H9 (cell line): ENCODE results near the gene GSTO1. TPM values are rescaled to one million over a fixed set of nuclear protein-coding genes. Genes with fewer than 3 reads are reported as not detected.

Experiments used
- DNase-seq: peaks from one replicate; pipeline ENCODE4 v3.0.0-alpha.2; 2017
- H2AFZ ChIP-seq: one replicate; pipeline ENCODE4 v1.6.1; 2013; ENCODE audit warnings: mild to moderate bottlenecking, low read length, control low read depth, moderate library complexity
- H2AK5ac ChIP-seq: 2 replicates; pipeline ENCODE4 v1.6.1; 2013; ENCODE audit warnings: low read length, control low read depth, mixed read lengths; ENCODE audit not compliant: insufficient read length
- H2BK120ac ChIP-seq: one replicate; pipeline ENCODE4 v1.6.1; 2013; ENCODE audit warnings: low read depth, mild to moderate bottlenecking, low read length, control low read depth, inconsistent platforms; ENCODE audit not compliant: poor library complexity, severe bottlenecking
- H2BK12ac ChIP-seq: 2 replicates; pipeline ENCODE4 v1.6.1; 2013; ENCODE audit warnings: low read length, control low read depth, mixed read lengths, low read depth; ENCODE audit not compliant: insufficient read length
- H2BK15ac ChIP-seq: 2 replicates; pipeline ENCODE4 v1.6.1; 2013; ENCODE audit warnings: low read depth, low read length, control low read depth
- H2BK20ac ChIP-seq: one replicate; pipeline ENCODE4 v1.6.1; 2013; ENCODE audit warnings: low read depth, mild to moderate bottlenecking, low read length, control low read depth, inconsistent platforms; ENCODE audit not compliant: poor library complexity, severe bottlenecking
- H2BK5ac ChIP-seq: 2 replicates; pipeline ENCODE4 v1.6.1; 2013; ENCODE audit warnings: low read length, control low read depth, mixed read lengths; ENCODE audit not compliant: insufficient read length
- H3K14ac ChIP-seq: 2 replicates; pipeline ENCODE4 v1.6.1; 2013; ENCODE audit warnings: low read length, control low read depth; ENCODE audit not compliant: insufficient read depth
- H3K18ac ChIP-seq: 2 replicates; pipeline ENCODE4 v1.6.1; 2013; ENCODE audit warnings: low read depth, mild to moderate bottlenecking, mixed read lengths, low read length, control low read depth; ENCODE audit not compliant: insufficient read length
- H3K23ac ChIP-seq: 2 replicates; pipeline ENCODE4 v1.6.1; 2013; ENCODE audit warnings: low read length, control low read depth, mixed read lengths, low read depth; ENCODE audit not compliant: insufficient read length
- H3K23me2 ChIP-seq: 2 replicates; pipeline ENCODE4 v1.6.1; 2013; ENCODE audit warnings: low read depth, mild to moderate bottlenecking, mixed read lengths, low read length, control low read depth; ENCODE audit not compliant: insufficient read length, poor library complexity, severe bottlenecking
- H3K27ac ChIP-seq: 2 replicates; pipeline ENCODE4 v1.5.1; 2013; ENCODE audit warnings: low read length, control low read depth, mixed read lengths, low read depth; ENCODE audit not compliant: insufficient read length
- H3K27me3 ChIP-seq: 2 replicates; pipeline ENCODE4 v1.6.1; 2013; ENCODE audit warnings: low read length, control low read depth, inconsistent platforms; ENCODE audit not compliant: insufficient read depth
- H3K4ac ChIP-seq: 2 replicates; pipeline ENCODE4 v1.6.1; 2013; ENCODE audit warnings: low read depth, mild to moderate bottlenecking, control low read depth, inconsistent platforms, low read length, moderate library complexity
- H3K4me1 ChIP-seq: 2 replicates; pipeline ENCODE4 v1.6.1; 2013; ENCODE audit warnings: low read length, control low read depth, inconsistent platforms; ENCODE audit not compliant: insufficient read depth
- H3K4me2 ChIP-seq: 2 replicates; pipeline ENCODE4 v1.6.1; 2013; ENCODE audit warnings: low read length, control low read depth, mixed read lengths; ENCODE audit not compliant: insufficient read length, insufficient read depth
- H3K56ac ChIP-seq: 2 replicates; pipeline ENCODE4 v1.6.1; 2013; ENCODE audit warnings: low read depth, mild to moderate bottlenecking, mixed read lengths, low read length, control low read depth; ENCODE audit not compliant: insufficient read length
- H3K79me1 ChIP-seq: 2 replicates; pipeline ENCODE4 v1.6.1; 2013; ENCODE audit warnings: low read depth, mild to moderate bottlenecking, moderate library complexity, low read length, control low read depth, inconsistent platforms; ENCODE audit not compliant: insufficient read depth, poor library complexity, severe bottlenecking
- H3K79me2 ChIP-seq: 2 replicates; pipeline ENCODE4 v1.6.1; 2013; ENCODE audit warnings: low read length, control low read depth, inconsistent platforms; ENCODE audit not compliant: insufficient read depth
- H3K9ac ChIP-seq: 2 replicates; pipeline ENCODE4 v1.6.1; 2013; ENCODE audit warnings: low read length, control low read depth, mixed read lengths; ENCODE audit not compliant: insufficient read length; ENCODE audit errors: extremely low read depth
- H3K9me3 ChIP-seq: one replicate; pipeline ENCODE4 v1.6.1; 2013; ENCODE audit warnings: low read depth, low read length, inconsistent platforms; ENCODE audit not compliant: control insufficient read depth
- H3T11ph ChIP-seq: one replicate; pipeline ENCODE4 v1.6.1; 2013; ENCODE audit warnings: mild to moderate bottlenecking, low read length, control low read depth, inconsistent platforms
- H4K20me1 ChIP-seq: one replicate; pipeline ENCODE4 v1.6.1; 2013; ENCODE audit not compliant: control insufficient read depth, insufficient read length, insufficient read depth
- H4K5ac ChIP-seq: 2 replicates; pipeline ENCODE4 v1.6.1; 2013; ENCODE audit warnings: low read depth, mild to moderate bottlenecking, mixed read lengths, low read length, control low read depth; ENCODE audit not compliant: insufficient read length
- H4K8ac ChIP-seq: replicated peaks from 2 replicates; pipeline ENCODE4 v1.6.1; 2013; ENCODE audit warnings: low read length, control low read depth, mixed read lengths, low read depth; ENCODE audit not compliant: insufficient read length
- H4K91ac ChIP-seq: 2 replicates; pipeline ENCODE4 v1.6.1; 2013; ENCODE audit warnings: low read depth, mild to moderate bottlenecking, moderate library complexity, mixed read lengths, low read length, control low read depth; ENCODE audit not compliant: insufficient read length
- H3K27ac Mint-ChIP-seq, 3 experiments: 2 replicates in 2 of 3; 3 replicates in 1 of 3; pipeline ENCODE4 v1.8.0; 2020 to 2021; ENCODE audit warnings: mixed read lengths in 3 of 3, mild to moderate bottlenecking in 1 of 3, moderate library complexity in 1 of 3
- H3K27me3 Mint-ChIP-seq: 2 replicates; pipeline ENCODE4 v1.8.0; 2021; ENCODE audit warnings: low read depth, mild to moderate bottlenecking, moderate library complexity, mixed read lengths
- H3K36me3 Mint-ChIP-seq, 3 experiments: 2 replicates in 2 of 3; 3 replicates in 1 of 3; pipeline ENCODE4 v1.8.0; 2020 to 2021; ENCODE audit warnings: low read depth in 3 of 3, mixed read lengths in 3 of 3; ENCODE audit not compliant: insufficient read depth in 1 of 3
- H3K4me1 Mint-ChIP-seq, 2 experiments: 2 replicates each; pipeline ENCODE4 v1.8.0; 2020; ENCODE audit warnings: mixed read lengths in 2 of 2
- H3K4me3 Mint-ChIP-seq, 2 experiments: 2 replicates in 1 of 2; 3 replicates in 1 of 2; pipeline ENCODE4 v1.8.0; 2020 to 2021; ENCODE audit warnings: mild to moderate bottlenecking in 2 of 2, mixed read lengths in 2 of 2, moderate library complexity in 1 of 2
- H3K9me3 Mint-ChIP-seq, 2 experiments: 2 replicates in 1 of 2; 3 replicates in 1 of 2; pipeline ENCODE4 v1.8.0; 2020; ENCODE audit warnings: mild to moderate bottlenecking in 2 of 2, mixed read lengths in 2 of 2, moderate library complexity in 1 of 2
- WGBS: extraction: QIAGEN DNeasy Blood & Tissue Kit; methylation state at CpG from one replicate; pipeline ENCODE4 v1.1.7; 2013; ENCODE audit warnings: missing lambda C conversion rate, low lambda C conversion rate, mixed read lengths; ENCODE audit not compliant: insufficient read length; ENCODE audit errors: extremely low coverage; 5-methylcytosine and 5-hydroxymethylcytosine counted together
- total RNA-seq: library from RNA; stranded (reverse); gene quantifications from 2 replicates; pipeline ENCODE4 v1.2.1, GENCODE V29; 2021
- TF ChIP-seq, protein P1 (sequence below): fragments of 200-600 bp; sonication (generic); conservative IDR thresholded peaks from 3 replicates; pipeline ENCODE4 v1.8.0; 2021; ENCODE audit warnings: antibody characterized with exemption, mild to moderate bottlenecking

The GSTO1 gene
- total RNA-seq, 1 experiment from 2014 or later: 114 TPM

DNA sequence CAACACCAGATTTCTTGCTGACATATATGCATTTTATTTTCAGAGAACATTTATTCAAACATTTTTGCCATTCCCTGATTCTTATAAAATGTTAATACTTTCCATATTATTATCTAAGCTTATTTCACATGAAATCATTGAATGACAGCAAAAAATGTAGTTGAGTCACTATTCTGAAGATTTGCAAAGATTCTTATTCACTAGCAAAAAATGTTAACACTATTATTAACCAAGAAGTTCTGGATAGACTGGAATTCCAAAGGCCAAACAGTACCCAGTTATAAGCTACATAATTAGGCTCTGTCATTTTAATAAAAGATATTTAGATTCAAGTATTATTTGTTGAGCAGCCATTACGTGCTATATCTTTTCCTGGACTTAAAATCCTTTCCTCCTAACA, 18.6 kb downstream of the GSTO1 start:
- no peak overlapping the region for H4K91ac ChIP-seq
- Mint-ChIP-seq H3K9me3 (no peaks in the 10 kb centered on the region), H3K27me3 (peaks cover 7% of the 10 kb centered on the region), H3K4me3 (no peak overlapping the region), H3K36me3 (peaks cover 0 to 3% (median under 1%) of the 10 kb centered on the region in 3 experiments; a peak in 4 of 7 replicates), H3K4me1 (peaks cover 8 to 12% of the 10 kb centered on the region in 2 experiments), H3K27ac (no peak overlapping the region)
- TF ChIP-seq, protein P1, sequence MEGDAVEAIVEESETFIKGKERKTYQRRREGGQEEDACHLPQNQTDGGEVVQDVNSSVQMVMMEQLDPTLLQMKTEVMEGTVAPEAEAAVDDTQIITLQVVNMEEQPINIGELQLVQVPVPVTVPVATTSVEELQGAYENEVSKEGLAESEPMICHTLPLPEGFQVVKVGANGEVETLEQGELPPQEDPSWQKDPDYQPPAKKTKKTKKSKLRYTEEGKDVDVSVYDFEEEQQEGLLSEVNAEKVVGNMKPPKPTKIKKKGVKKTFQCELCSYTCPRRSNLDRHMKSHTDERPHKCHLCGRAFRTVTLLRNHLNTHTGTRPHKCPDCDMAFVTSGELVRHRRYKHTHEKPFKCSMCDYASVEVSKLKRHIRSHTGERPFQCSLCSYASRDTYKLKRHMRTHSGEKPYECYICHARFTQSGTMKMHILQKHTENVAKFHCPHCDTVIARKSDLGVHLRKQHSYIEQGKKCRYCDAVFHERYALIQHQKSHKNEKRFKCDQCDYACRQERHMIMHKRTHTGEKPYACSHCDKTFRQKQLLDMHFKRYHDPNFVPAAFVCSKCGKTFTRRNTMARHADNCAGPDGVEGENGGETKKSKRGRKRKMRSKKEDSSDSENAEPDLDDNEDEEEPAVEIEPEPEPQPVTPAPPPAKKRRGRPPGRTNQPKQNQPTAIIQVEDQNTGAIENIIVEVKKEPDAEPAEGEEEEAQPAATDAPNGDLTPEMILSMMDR: no peak
- H3K79me1 ChIP-seq: no peaks in the 10 kb centered on the region
- no CpG with 5 or more reads among the region's 1 CpG for whole genome bisulfite sequencing
- no peak overlapping the region for H3K23ac ChIP-seq
- no peak overlapping the region for H3K27ac ChIP-seq
- no peak for DNase-seq
- no peak overlapping the region for H2AK5ac ChIP-seq
- no peaks in the 10 kb centered on the region for H3K9me3 ChIP-seq
- no peak overlapping the region for H2BK15ac ChIP-seq
- no peak overlapping the region for H3K56ac ChIP-seq
- no peak overlapping the region for H2BK120ac ChIP-seq
- peaks cover 7% of the 10 kb centered on the region for H3K23me2 ChIP-seq
- H3K79me2 ChIP-seq: peaks cover under 1% of the 10 kb centered on the region; the same call in 1 of the 2 replicates
- H3T11ph ChIP-seq: no peak overlapping the region
- no peak overlapping the region for H2BK20ac ChIP-seq
- no peak overlapping the region for H2BK12ac ChIP-seq
- H3K14ac ChIP-seq: no peak overlapping the region
- no peak overlapping the region for H3K9ac ChIP-seq
- H4K8ac ChIP-seq: no peak overlapping the region
- no peak overlapping the region for H3K4me2 ChIP-seq
- no peak overlapping the region for H4K5ac ChIP-seq
- H3K27me3 ChIP-seq: no peaks in the 10 kb centered on the region
- H2AFZ ChIP-seq: no peak overlapping the region
- H2BK5ac ChIP-seq: no peak overlapping the region
- H3K4ac ChIP-seq: no peak overlapping the region
- H4K20me1 ChIP-seq: no peaks in the 10 kb centered on the region
- H3K18ac ChIP-seq: no peak overlapping the region
- no peaks in the 10 kb centered on the region for H3K4me1 ChIP-seq
